GM23338 (cell line): ENCODE measurements around the gene ZNF19.

Experiments used
- EZH2 ChIP-seq: fragments of 200-600 bp; sonication (generic); IDR thresholded peaks from one replicate; pipeline ENCODE4 v1.8.0; 2017; ENCODE audit warnings: antibody characterized with exemption, mild to moderate bottlenecking, low read depth; ENCODE audit not compliant: unreplicated experiment
- POLR2AphosphoS5 ChIP-seq: IDR thresholded peaks from 2 replicates; pipeline ENCODE4 v1.6.1; 2016; ENCODE audit warnings: antibody characterized with exemption, low read depth
- STAT1 ChIP-seq: IDR thresholded peaks from one replicate; pipeline ENCODE4 v1.6.1; 2016; ENCODE audit warnings: antibody characterized with exemption; ENCODE audit not compliant: unreplicated experiment
- ZNF331 ChIP-seq: fragments of 250-450 bp; sonication (Bioruptor Pico); IDR thresholded peaks from 2 replicates; pipeline ENCODE4 v1.5.0; 2020; ENCODE audit warnings: low read depth, mild to moderate bottlenecking, moderate library complexity
- TF ChIP-seq, protein P1 (sequence below), 2 experiments: fragments of 200-600 bp in 1 of 2; sonication (generic) in 1 of 2; conservative IDR thresholded peaks; 2 replicates each; pipeline versions ENCODE4 v1.5.1 to v1.6.1; 2016 to 2017; ENCODE audit warnings: antibody characterized with exemption in 2 of 2, low read depth in 2 of 2, mild to moderate bottlenecking in 2 of 2, moderate library complexity in 1 of 2

DNA sequence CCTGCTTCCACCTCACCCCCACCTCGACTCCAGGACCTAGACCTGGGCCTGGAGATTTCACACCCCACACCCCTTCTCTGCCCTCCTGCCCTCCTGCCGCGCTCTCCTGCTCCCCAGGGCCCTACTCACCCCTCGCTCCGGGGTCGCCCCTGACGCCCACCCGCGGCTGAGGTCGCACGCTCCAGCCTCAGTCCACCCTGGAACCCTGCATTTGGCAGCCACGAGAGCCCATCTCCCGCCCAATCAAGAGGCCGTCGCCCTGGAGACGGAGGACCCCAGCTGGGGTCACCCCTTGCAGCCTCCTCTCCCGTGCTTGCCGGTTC, 63.4 kb downstream of the ZNF19 start:
- TF ChIP-seq, protein P1, sequence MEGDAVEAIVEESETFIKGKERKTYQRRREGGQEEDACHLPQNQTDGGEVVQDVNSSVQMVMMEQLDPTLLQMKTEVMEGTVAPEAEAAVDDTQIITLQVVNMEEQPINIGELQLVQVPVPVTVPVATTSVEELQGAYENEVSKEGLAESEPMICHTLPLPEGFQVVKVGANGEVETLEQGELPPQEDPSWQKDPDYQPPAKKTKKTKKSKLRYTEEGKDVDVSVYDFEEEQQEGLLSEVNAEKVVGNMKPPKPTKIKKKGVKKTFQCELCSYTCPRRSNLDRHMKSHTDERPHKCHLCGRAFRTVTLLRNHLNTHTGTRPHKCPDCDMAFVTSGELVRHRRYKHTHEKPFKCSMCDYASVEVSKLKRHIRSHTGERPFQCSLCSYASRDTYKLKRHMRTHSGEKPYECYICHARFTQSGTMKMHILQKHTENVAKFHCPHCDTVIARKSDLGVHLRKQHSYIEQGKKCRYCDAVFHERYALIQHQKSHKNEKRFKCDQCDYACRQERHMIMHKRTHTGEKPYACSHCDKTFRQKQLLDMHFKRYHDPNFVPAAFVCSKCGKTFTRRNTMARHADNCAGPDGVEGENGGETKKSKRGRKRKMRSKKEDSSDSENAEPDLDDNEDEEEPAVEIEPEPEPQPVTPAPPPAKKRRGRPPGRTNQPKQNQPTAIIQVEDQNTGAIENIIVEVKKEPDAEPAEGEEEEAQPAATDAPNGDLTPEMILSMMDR (conservative IDR thresholded peaks at IDR 0.05; ENCODE audit: low read depth in 2 of 2) = no peak
- TF ChIP-seq EZH2 (no peak), POLR2AphosphoS5 (no peak), STAT1 (no peak), ZNF331 (no peak)
